GM10266 (cell line): ENCODE results near the gene HSD17B2.

Experiments
- DNase-seq: peaks from one replicate; pipeline ENCODE4 v3.0.0; 2012; ENCODE audit errors: extremely low spot score
- CTCF ChIP-seq: IDR thresholded peaks from 2 replicates; pipeline ENCODE4 v1.5.1; 2012; ENCODE audit warnings: mild to moderate bottlenecking, low read depth; ENCODE audit not compliant: control insufficient read depth, insufficient read depth; ENCODE audit errors: missing control alignments

The HSD17B2 gene

GRCh38 chr16:82085011-82085779, 50.1 kb downstream of the HSD17B2 start:
- no peak for TF ChIP-seq CTCF
- DNase-seq, result no peak

GRCh38 chr16:82088483-82088882, 53.4 kb downstream of the HSD17B2 start:
- DNase-seq, result no peak
- TF ChIP-seq CTCF, result no peak

DNA sequence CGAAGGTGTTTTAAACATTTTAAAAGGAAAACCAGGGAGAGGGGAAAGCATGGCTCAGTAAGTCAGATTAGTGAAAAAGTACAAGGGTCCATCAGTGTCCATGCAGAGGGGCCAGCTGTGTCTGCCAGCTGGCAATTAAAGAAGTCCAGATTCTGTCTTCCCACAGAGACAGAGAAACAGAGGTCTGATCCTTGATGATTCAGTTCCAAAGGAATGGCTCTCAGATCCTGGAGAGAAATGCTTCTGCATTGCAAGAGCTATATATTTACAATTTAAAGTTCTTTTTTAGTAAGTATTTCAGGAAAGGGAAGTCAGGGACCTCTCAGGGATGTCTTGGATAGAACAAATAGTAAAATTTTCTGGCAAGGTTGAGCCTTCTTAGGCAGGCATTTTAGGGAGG, 56.2 kb downstream of the HSD17B2 start:
- TF ChIP-seq CTCF, result no peak
- DNase-seq, result no peak

- no peak for DNase-seq
- no peak for TF ChIP-seq CTCF
These were observed 57.7 kb downstream of the HSD17B2 start for GRCh38 chr16:82092711-82093110.

- no peak for DNase-seq
- no peak for TF ChIP-seq CTCF
These were observed 58.7 kb downstream of the HSD17B2 start for GRCh38 chr16:82093666-82094300.

- no peak for DNase-seq
- TF ChIP-seq CTCF, result no peak
These were observed 60.0 kb downstream of the HSD17B2 start for GRCh38 chr16:82094942-82095540.

DNA sequence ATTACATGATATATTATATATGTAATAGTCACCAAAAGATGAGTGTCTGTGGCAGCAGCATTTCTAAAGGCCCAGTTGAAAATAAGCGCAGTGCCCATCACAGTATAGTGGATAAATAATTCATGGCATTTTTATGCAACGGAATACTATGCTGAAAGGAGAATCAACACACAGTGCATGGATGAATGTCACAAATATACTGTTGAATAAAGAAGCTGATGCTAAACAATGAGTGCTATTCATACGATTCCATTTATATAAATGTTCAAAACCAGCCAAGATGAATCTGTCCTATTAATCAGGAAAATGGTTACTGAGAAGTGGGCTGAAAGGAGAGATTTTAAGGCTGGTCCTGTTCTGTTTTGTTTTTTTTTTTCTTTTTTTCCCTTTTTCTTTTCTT, 61.6 kb downstream of the HSD17B2 start:
- no peak for DNase-seq
- no peak for TF ChIP-seq CTCF
